GM12801 (cell line): ENCODE data around the gene REV3L.

Source experiments
- CTCF ChIP-seq: IDR thresholded peaks from one replicate; pipeline ENCODE4 v1.5.1; 2011; ENCODE audit warnings: control low read depth; ENCODE audit not compliant: insufficient read length; ENCODE audit errors: extremely low read depth

Gene REV3L

DNA sequence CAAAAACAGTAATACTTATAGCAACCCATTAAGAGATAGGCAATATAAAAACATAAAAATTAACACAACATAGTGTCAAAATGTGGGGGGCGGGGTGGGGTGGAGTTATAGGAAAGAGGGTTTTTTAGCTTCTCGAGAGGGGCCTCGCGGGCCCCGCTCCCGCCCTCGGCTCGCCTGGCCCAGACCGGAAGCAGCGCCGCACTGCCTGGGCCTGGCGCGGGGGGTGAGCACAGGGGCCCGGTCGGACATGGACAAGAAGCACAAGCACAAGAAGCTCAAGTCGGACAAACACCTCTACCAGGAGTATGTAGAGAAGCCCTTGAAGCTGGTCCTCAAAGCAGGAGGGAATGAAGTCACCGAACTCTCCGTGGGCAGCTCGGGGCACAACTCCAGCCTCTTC, 53.4 kb downstream of the REV3L start:
- no peak for TF ChIP-seq CTCF

- no peak for TF ChIP-seq CTCF
Observed at GRCh38 chr6:111428811-111429210, 54.2 kb downstream of the REV3L start.

- no peak for TF ChIP-seq CTCF
Observed at GRCh38 chr6:111427341-111428116, 55.5 kb downstream of the REV3L start.

- TF ChIP-seq CTCF: no peak
Observed at GRCh38 chr6:111423960-111424846, 58.8 kb downstream of the REV3L start.

GRCh38 chr6:111423055-111423633, 59.9 kb downstream of the REV3L start:
- TF ChIP-seq CTCF: no peak

GRCh38 chr6:111418971-111419693, 63.9 kb downstream of the REV3L start:
- TF ChIP-seq CTCF: no peak

- TF ChIP-seq CTCF: no peak
Observed at GRCh38 chr6:111417946-111418345, 65.1 kb downstream of the REV3L start.
